ENCODE results near the gene CCDC69.

Gene CCDC69

GRCh38 chr5:151157426-151158286, 66.2 kb downstream of the CCDC69 start, which contains the start of gene ANXA6:
TSS of gene ANXA6 (minus strand) at chr5:151157779. CDS start at chr5:151147901, 9,878 bp downstream.
- Mint-ChIP-seq H3K36me3 (peaks cover 3% of the 10 kb centered on the region), H3K9me3 (ENCODE audit: low read depth) (no peaks in the 10 kb centered on the region), H3K27ac (peak within 1 kb of the TSS; percentile 97), H3K4me1 (ENCODE audit: low read depth) (peaks cover 57% of the 10 kb centered on the region), H3K27me3 (no peaks in the 10 kb centered on the region), H3K4me3 (peak within 1 kb of the TSS; percentile 94)

DNA sequence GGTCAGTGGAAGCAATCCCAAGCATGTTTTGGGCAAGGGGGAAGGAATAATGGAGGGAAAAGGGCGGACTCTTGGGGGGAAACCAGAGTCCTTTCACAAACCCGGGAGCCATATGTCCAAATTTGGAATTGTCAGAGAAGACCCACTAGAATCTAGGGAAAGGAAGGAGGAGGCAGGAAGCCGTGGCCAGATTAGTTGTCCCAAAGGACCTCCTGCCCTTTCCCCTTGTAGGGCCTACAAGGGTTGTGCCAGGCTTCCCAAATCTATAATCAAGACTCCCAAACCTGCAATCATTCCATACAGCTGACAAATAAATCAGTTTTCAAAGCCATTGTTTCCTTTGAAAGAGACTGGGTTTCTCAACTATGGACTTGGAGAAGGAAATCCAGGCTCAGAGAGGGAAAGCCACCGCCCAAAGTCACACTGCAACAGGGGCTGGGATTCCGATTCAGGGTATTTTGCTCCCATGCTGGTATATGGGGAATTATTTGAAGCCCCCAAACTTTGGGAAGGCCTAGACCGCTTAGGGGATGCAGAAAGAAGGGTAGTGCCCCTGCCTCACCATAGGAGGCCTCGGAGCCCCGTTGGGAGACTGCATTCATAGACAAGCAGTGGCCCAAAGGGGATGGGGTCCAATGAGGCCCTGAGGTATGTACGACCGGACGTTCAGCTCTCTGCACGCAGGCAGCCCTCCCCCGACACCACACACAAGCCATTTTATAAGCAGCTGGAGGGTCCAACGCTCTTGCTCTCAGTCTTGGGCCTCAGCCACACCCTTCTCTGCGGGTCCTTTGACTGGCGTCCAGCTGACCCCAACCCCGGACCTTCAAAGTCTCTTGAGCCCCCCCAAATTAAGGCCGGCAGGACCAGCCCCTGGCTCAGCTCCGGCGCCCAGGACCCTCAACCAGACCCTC, 67.1 kb downstream of the CCDC69 start:
- Mint-ChIP-seq H3K9me3 (ENCODE audit: low read depth) (no peaks in the 10 kb centered on the region), H3K4me1 (ENCODE audit: low read depth) (peaks cover 66% of the 10 kb centered on the region), H3K27ac (peak overlapping the region; percentile 97), H3K36me3 (peaks cover 6% of the 10 kb centered on the region), H3K4me3 (peak overlapping the region; percentile 94), H3K27me3 (no peaks in the 10 kb centered on the region)

- Mint-ChIP-seq H3K4me3 (peak overlapping the region; percentile 94), H3K27ac (peak overlapping the region; percentile 97)
Observed at GRCh38 chr5:151155775-151156506, 68.0 kb downstream of the CCDC69 start.

DNA sequence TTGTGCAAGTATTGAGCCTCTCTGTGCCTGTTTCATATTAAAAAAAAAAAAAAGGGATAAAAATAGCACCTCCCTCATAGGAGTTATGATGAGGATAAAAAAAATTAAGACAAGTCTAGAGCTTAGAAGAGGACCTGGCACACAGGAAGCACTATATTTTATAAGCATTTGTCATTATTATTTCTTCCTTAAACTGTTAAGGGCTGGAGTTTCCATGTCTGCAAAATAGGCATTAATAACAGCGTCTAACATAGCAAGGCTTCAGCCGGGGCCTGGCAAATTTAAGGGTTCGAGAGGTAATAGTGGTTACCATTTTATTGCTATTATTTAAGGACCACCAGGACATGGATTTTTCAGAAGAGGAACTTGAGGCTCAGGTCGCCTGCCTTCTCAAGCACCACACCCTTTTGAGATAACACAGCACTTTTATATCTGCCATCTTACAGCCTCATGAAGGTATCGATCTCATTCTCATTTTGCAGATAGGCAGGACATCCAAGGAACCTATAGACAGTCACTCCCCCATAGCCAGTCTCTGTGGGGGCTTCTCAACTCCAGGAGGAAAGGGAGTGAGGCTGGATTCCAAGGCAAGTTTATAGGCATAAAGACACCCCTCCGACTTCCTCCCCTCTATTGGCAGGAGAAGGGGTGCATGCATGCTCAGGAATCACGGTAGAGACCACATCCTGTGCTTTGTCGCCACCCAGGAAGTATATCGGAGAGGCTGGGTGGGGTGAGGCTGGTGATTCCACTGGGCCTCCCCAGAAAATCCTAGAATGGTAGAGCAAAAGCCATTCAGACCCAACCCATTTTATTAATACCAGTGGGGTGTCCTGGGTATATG, 68.7 kb downstream of the CCDC69 start:
- Mint-ChIP-seq H3K36me3 (peaks cover 8% of the 10 kb centered on the region), H3K4me1 (ENCODE audit: low read depth) (peaks cover 80% of the 10 kb centered on the region)

More at GRCh38 chr5:151155775-151156506, 68.0 kb downstream of the CCDC69 start:
- peaks cover 8% of the 10 kb centered on the region for H3K36me3 Mint-ChIP-seq
- H3K27me3 Mint-ChIP-seq, result no peaks in the 10 kb centered on the region
- no peaks in the 10 kb centered on the region for H3K9me3 Mint-ChIP-seq (ENCODE audit: low read depth)
- H3K4me1 Mint-ChIP-seq (ENCODE audit: low read depth), result peaks cover 74% of the 10 kb centered on the region

GRCh38 chr5:151153766-151154272, 70.1 kb downstream of the CCDC69 start:
- Mint-ChIP-seq H3K4me3 (peak overlapping the region; percentile 94), H3K27ac (peak overlapping the region; percentile 97), H3K36me3 (peaks cover 8% of the 10 kb centered on the region), H3K27me3 (no peaks in the 10 kb centered on the region), H3K4me1 (ENCODE audit: low read depth) (peaks cover 84% of the 10 kb centered on the region), H3K9me3 (ENCODE audit: low read depth) (no peaks in the 10 kb centered on the region)

More for the DNA sequence above, 68.7 kb downstream of the CCDC69 start:
- H3K4me3 Mint-ChIP-seq, result peak overlapping the region; percentile 94
- no peaks in the 10 kb centered on the region for H3K9me3 Mint-ChIP-seq (ENCODE audit: low read depth)
- H3K27me3 Mint-ChIP-seq, result no peaks in the 10 kb centered on the region
- peak overlapping the region; percentile 97 for H3K27ac Mint-ChIP-seq

DNA sequence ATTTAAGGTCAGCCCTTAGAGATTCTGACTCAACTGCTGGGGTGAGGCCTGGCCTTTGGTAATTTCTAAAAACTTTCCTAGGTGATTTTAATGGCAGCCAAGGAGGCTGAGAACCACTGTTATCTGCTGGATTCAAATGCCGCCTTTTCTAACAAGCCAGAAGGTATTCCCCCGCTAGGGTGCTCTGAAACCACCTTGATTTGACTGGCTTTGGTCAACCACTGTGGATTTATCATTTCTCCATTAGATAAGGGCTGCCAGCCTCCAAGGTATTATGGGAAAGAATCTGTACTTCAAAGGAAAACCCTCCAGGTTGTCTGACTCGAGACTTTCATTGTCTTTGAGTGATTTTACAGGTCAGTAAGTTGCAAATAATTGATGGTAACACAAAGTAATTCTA, 70.6 kb downstream of the CCDC69 start:
- Mint-ChIP-seq H3K27me3 (no peaks in the 10 kb centered on the region), H3K36me3 (peaks cover 8% of the 10 kb centered on the region), H3K4me3 (peak overlapping the region; percentile 94), H3K9me3 (ENCODE audit: low read depth) (no peaks in the 10 kb centered on the region), H3K27ac (peak overlapping the region; percentile 97), H3K4me1 (ENCODE audit: low read depth) (peaks cover 84% of the 10 kb centered on the region)

DNA sequence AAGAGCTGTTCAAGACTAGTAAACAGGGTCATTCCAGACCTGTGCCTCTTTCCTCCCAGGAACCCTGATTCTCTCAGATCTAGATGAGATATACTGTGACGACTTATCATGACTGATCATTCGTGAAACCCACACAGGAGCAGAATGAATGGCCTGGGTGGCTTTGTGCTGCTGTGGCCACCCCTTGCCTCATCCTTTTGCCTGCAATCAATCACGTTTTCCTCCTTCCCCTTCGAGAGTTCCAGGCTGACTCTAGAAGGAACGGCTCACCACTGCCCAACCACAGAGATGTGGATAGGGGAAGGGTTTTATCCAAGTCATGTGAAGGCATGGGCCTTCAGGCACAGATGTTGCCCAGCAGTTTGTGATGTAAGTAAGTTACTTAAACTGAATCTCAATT, 72.1 kb downstream of the CCDC69 start:
- peak overlapping the region; percentile 83 for H3K4me3 Mint-ChIP-seq
- H3K27me3 Mint-ChIP-seq, result no peaks in the 10 kb centered on the region
- peaks cover 94% of the 10 kb centered on the region for H3K4me1 Mint-ChIP-seq (ENCODE audit: low read depth)
- H3K27ac Mint-ChIP-seq, result peak overlapping the region; percentile 97
- H3K9me3 Mint-ChIP-seq (ENCODE audit: low read depth), result no peaks in the 10 kb centered on the region
- peaks cover 12% of the 10 kb centered on the region for H3K36me3 Mint-ChIP-seq

DNA sequence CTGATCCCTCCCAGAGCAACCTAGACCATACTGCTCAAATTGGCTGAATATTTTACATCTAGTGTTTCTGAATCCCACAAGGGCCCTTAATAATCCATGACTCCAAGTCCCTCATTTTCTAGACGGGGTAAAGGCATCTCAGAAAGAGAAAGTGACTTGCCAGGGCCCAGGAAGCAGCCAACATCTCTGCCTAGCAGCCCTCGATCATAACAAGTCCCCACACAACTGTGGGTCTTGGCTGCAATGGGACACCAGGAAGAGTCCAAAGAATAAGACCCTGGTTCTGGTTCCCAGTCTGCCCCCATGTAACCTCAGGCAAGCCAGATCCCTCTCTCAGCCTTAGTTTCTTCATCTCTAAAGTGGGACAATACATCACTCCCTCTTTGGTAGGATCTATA, 72.6 kb downstream of the CCDC69 start:
- H3K4me1 Mint-ChIP-seq (ENCODE audit: low read depth), result peaks cover 97% of the 10 kb centered on the region
- peak overlapping the region; percentile 97 for H3K27ac Mint-ChIP-seq
- peaks cover 12% of the 10 kb centered on the region for H3K36me3 Mint-ChIP-seq
- no peaks in the 10 kb centered on the region for H3K9me3 Mint-ChIP-seq (ENCODE audit: low read depth)
- peak overlapping the region; percentile 83 for H3K4me3 Mint-ChIP-seq
- H3K27me3 Mint-ChIP-seq, result no peaks in the 10 kb centered on the region

- H3K27ac Mint-ChIP-seq, result peak overlapping the region; percentile 97
- H3K27me3 Mint-ChIP-seq, result no peaks in the 10 kb centered on the region
- H3K9me3 Mint-ChIP-seq (ENCODE audit: low read depth), result no peaks in the 10 kb centered on the region
- peaks cover 12% of the 10 kb centered on the region for H3K36me3 Mint-ChIP-seq
- peak overlapping the region; percentile 83 for H3K4me3 Mint-ChIP-seq
- H3K4me1 Mint-ChIP-seq (ENCODE audit: low read depth), result peaks cover 97% of the 10 kb centered on the region
Observed at GRCh38 chr5:151150471-151151262, 73.2 kb downstream of the CCDC69 start.

- H3K4me3 Mint-ChIP-seq, result peak overlapping the region; percentile 51
Observed at GRCh38 chr5:151148583-151148982, 75.3 kb downstream of the CCDC69 start.

GRCh38 chr5:151147033-151147432, 76.9 kb downstream of the CCDC69 start:
- no peak overlapping the region for H3K4me3 Mint-ChIP-seq

More at GRCh38 chr5:151148583-151148982, 75.3 kb downstream of the CCDC69 start:
- peaks cover 14% of the 10 kb centered on the region for H3K36me3 Mint-ChIP-seq
- peak overlapping the region; percentile 97 for H3K27ac Mint-ChIP-seq
- no peaks in the 10 kb centered on the region for H3K27me3 Mint-ChIP-seq
- H3K9me3 Mint-ChIP-seq (ENCODE audit: low read depth), result no peaks in the 10 kb centered on the region
- H3K4me1 Mint-ChIP-seq (ENCODE audit: low read depth), result peaks cover 97% of the 10 kb centered on the region

DNA sequence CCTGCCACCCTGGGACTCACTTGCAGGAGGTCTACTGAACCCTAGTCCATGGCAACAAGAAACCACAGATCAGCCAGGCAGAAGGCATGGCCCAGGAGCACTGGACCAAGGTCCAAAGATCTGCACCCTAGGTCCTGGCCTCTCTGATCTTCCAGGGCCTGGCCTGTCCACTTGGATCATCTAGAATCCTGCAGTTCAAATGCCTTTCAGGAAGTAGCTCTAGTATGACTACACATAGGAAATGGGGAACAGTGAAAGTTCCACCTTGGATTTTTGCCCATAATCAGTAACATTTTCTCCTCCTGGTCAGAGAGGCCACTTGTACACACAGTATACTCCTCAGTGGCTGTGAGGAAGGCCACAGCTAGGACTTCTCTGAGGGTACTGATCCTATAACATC, 77.8 kb downstream of the CCDC69 start:
- H3K36me3 Mint-ChIP-seq, result peaks cover 11% of the 10 kb centered on the region
- H3K27me3 Mint-ChIP-seq, result no peaks in the 10 kb centered on the region
- H3K4me1 Mint-ChIP-seq (ENCODE audit: low read depth), result peaks cover 97% of the 10 kb centered on the region
- H3K4me3 Mint-ChIP-seq, result peak overlapping the region; percentile 51
- H3K9me3 Mint-ChIP-seq (ENCODE audit: low read depth), result no peaks in the 10 kb centered on the region
- H3K27ac Mint-ChIP-seq, result peak overlapping the region; percentile 97

More at GRCh38 chr5:151147033-151147432, 76.9 kb downstream of the CCDC69 start:
- Mint-ChIP-seq H3K27ac (peak overlapping the region; percentile 97), H3K36me3 (peaks cover 14% of the 10 kb centered on the region), H3K4me1 (ENCODE audit: low read depth) (peaks cover 97% of the 10 kb centered on the region), H3K27me3 (no peaks in the 10 kb centered on the region), H3K9me3 (ENCODE audit: low read depth) (no peaks in the 10 kb centered on the region)

GRCh38 chr5:151144922-151145321, 79.0 kb downstream of the CCDC69 start:
- Mint-ChIP-seq H3K36me3 (peaks cover 11% of the 10 kb centered on the region), H3K9me3 (ENCODE audit: low read depth) (no peaks in the 10 kb centered on the region), H3K4me1 (ENCODE audit: low read depth) (peaks cover 96% of the 10 kb centered on the region), H3K4me3 (peak overlapping the region; percentile 69), H3K27me3 (no peaks in the 10 kb centered on the region), H3K27ac (peak overlapping the region; percentile 97)

Measured in activated naive CD8-positive, alpha-beta T cell (primary cell).